Tibial nerve (tissue), 3 donors: ENCODE data around the gene AP2A1.

ENCODE experiments used
- CTCF ChIP-seq, 5 experiments: fragments of 200-600 bp in 3 of 5; fragments of 450-650 bp in 2 of 5; sonication (generic) in 3 of 5; IDR thresholded peaks; one replicate each; pipeline ENCODE4 v1.5.1; 2016 to 2019; ENCODE audit warnings: antibody characterized with exemption in 5 of 5, mild to moderate bottlenecking in 3 of 5, moderate library complexity in 2 of 5
- POLR2A ChIP-seq, 2 donors: fragments of 450-650 bp; IDR thresholded peaks; one replicate each; pipeline ENCODE4 v1.6.1; 2017; ENCODE audit warnings: antibody characterized with exemption in 2 of 2, mild to moderate bottlenecking in 2 of 2, moderate library complexity in 2 of 2

GRCh38 chr19:49854378-49855263, 87.8 kb downstream of the AP2A1 start:
- TF ChIP-seq POLR2A (IDR thresholded peaks at IDR 0.05) = no peak
- TF ChIP-seq CTCF (IDR thresholded peaks at IDR 0.05) = no peak
